ENCODE results near the gene CCNL2.
"Not testable (repeated sequence)": the region's sequence is repeated elsewhere in the genome, so short reads cannot be mapped to it uniquely, and the experiment has no call there.

CCNL2 gene

DNA sequence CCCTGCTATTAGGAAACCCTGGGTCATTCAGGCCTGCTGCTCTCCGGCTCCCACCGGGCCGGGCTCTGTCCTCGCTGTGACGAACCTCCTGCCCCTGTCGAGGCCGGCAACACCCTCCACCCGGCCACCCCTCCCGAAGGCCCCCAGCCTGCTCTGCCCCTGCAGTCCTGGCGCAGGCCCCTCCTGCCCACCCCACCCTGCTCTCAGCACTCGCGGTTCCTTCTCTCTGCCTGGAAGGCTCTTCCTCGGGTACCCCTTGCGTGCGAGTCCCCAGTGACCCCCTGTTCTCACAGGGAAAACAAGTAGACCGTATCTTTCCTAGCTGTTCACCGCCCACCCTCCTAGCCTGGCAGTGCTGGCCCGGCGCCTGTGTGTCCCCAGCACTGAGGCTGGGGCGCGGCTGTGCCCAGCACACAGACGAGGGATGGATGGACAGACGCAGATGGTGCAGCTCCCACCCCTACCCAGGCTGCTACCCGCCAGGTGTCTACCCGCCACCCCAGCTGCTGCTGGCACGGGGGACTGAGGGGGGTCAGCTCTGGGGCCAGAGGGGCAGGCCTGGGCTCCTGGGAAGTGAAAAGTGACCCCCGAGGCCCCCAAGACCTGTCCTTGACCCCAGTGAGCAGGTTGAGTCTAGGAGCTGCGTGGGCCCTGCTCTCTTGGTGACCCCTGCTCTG is 33.3 kb upstream of the CCNL2 start:
- no peak for DNase-seq

DNA sequence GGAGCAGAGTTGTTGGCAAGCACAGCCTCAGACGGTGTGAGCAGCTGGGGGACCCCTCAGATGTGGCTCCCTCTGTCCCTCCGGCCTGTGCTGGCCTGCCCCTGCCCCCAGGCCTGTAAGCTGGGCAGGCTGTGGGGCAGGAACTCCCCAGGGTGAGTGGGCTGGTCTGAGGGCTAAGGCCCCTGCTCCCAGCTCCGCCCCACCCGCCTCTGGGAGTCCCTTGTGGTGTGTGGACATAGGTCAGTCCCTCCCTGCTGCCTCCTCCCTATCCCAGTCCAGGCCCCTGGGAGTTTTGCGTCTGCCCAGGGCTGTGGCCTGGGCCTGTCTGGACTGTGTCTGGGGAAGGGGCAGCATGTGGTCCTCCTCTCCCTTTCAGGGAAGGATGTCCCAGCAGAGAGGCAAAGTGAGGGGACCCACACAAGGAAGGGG is 32.7 kb upstream of the CCNL2 start:
- DNase-seq, result no peak

DNA sequence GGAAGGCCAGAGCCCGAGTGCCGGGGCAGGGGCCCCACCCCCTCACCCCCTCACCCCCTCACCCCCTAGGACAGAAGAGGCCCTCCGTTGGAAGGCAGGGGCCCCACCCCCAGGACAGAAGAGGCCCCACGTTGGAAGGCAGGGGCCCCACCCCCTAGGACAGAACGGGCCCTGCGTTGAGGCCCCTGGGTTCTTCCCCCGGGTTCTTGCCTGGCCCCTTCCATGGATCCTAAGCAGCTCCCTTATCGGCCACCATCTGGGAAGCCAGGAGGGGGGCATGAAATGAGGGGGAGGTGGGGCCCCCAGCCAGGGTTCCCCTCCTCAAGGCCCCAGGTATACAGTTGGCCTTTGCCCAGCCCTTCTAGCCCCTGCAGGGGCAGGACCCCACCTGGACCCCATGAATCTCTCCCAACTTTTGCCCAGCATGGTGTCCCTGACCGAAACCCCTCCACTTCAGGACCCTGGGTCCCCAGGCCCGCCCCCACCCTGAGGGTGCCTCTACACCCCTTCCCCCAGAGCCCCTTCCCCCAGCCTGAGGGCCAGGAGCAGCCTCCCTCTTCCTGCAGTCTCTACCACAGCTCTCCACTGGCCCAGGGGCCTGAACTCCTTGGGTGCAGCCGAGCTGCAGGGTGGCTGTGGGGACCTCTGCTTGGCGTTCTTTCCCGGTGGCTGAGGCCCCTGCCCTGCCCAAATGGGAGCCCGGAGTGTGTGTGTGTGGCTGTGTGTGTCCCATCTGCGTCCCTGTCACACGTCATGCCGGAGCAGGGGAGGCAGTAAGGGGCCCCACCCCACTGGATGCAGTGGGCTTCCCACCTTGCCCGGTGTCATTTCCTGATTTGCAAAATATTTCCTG is 32.1 kb upstream of the CCNL2 start:
- no peak for DNase-seq

DNA sequence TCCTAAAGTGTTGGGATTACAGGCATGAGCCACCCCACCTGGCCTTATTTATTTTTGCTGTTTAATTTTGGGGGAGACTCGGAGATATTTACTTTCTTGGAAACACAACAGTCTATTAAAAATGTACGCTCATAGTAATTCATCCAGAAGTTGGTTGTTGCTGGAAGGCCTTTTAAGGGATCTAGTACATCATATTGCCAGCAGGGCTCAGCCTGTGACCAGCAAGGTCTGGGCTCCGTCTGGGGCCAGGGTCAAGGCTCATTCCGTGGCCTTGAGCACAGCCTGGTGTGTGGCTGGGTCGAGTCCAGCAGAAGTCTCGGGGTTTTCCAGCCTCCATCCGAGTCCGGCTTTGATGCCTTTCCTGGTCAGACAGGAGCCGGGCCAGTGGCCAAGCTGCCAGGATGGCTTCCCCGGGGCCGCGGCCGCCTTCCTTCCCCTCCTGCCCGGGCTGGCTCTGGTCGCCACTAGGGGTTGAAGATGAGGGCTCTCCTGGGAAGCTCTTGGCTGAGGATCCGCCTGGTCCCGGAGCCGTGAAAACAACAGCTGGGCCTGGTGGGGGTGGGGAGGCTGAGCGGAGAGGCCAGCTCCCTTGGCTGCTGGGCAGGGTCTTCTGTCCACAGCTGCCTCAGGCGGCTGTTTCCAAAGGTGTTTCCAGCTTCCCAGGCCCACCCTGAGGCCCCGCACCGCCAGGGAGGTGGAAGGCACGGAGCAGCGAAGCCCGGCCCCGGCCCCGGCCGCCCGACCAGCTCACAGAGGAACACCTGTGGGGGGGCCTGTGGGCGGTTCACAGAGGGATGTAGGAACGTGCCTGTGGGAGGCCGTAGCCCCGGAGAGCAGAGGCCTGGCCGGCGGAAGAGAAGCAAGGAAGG is 31.2 kb upstream of the CCNL2 start:
- DNase-seq, result no peak

DNA sequence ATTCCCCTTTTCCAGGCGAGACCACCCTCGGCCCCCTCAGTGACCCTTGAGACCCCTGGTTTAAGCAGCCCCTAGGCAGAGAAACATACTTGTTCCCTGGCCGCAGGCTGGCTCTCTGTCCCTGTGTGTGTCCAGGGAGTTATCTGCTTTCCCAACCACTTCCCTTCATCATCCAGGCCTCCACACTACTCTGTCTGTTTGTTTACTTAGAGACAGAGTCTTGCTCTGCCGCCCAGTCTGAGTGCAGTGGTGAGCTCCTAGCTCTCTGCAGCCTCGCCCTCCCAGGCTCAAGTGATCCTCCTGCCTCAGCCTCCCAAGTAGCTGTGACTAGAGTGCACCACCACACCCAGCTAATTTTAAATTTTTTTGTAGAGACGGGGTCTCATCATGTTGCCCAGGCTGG is 30.5 kb upstream of the CCNL2 start:
- DNase-seq, result no peak

DNA sequence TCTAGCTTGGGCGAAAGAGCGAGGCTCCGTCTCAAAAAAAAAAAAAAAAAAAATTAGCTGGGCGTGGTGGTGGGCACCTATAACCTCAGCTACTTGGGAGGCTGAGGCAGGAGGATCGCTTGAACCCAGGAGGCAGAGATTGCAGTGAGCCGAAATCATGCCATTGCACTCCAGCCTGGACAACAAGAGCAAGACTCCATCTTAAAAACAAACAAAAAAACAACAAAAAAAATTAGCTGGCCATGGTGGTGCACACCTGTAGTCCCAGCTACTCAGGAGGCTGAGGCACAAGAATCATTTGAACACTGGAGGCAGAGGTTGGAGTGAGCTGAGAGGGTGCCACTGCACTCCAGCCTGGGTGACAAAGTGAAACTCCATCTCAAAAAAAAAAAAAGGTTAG is 29.8 kb upstream of the CCNL2 start:
- not testable (repeated sequence) for DNase-seq

DNA sequence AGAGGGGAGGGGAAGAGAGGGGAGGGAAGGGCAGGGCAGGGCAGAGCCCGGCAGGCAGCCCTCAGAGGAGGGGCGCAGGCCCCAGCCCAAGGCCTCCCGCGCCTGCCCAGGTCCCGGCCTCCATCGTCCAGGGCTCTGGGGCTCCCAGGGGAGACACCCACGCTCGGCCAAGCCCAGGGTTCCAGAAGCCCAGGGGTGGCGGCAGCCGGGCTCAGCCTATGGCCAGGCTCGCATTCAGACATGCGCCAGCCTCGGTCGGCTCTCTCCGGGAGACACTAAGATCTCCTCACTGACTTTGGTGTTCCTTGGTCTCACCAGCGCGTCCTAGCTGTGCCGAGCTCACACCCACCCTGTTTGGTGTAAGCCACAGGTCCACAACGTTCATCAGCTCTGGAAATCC is 29.0 kb upstream of the CCNL2 start:
- no peak for DNase-seq

DNA sequence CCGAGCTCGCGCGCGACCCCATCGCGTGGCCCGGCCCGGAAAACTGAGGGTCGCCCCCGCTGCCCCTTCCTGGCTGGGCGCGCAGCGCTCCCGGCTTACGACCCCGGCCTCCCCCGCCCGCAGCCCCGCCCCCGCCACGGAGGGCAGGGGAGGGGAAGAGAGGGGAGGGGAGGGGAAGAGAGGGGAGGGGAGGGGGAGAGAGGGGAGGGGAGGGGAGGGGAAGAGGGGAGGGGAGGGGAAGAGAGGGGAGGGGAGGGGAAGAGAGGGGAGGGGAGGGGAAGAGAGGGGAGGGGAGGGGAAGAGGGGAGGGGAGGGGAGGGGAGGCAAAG is 28.6 kb upstream of the CCNL2 start:
- no peak for DNase-seq

DNA sequence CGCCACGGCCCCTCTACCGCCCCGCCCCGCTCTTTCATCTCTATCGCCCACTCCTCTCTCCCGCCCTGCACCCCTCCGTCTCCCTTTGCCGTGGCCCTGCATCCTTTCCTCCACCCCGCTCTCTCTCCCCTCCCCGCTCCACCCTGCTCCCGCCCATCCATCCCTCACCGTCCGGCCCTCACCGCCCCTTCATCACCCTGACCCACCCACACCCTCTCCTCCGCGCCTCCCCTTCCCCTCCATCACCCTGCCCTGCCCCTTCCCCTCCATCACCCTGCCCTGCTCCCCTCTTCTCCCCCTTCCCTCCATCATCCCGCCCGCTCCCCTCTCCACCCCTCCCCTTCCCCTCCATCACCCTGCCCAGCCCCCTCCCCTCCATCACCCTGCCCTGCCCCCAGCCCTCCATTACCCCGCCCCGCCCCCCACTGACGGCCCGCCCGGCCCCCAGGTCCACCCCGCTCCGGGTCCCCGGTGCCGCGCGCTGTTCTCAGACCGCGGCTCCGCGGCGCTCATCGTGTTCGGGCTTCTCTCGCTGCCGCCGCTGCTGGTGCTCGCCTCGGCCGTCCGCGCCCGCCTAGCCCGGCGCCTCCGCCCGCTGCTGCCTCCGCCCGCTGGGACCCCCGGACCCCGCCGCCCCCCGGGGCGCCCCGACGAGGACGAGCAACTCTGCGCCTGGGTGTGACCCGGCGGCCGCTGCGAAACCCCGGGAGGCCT is 28.1 kb upstream of the CCNL2 start:
- DNase-seq, result no peak

DNA sequence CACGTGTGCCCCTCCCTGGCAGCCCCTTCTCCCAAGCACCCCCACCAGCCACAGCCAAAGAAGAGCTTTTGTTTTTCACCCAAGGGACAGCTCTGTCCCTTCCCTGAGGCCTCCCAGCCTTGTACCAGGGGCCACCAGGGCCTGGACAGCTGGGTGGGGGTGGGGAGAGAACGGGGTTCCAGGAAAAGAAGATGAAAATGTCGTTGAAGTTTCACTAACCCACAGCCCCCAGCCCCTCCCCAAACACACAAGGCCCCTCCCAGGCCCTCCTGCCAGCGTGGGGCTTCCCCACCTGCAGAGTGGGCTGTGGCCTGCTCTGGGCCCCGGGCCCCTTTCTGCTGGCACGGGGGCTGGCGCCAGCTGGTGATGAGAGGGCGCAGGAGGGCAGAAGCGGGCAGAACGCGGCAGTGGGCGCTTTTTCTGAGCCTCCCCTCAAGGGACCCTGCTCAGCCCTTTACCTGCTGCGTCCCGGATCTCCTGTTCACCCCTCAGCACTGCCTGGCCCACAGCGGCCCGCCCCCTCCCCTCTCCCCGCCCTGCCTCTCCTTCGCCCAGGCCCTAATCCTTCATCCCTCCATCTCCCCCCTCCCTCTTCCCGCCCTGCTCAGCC is 27.5 kb upstream of the CCNL2 start:
- DNase-seq, result no peak

DNA sequence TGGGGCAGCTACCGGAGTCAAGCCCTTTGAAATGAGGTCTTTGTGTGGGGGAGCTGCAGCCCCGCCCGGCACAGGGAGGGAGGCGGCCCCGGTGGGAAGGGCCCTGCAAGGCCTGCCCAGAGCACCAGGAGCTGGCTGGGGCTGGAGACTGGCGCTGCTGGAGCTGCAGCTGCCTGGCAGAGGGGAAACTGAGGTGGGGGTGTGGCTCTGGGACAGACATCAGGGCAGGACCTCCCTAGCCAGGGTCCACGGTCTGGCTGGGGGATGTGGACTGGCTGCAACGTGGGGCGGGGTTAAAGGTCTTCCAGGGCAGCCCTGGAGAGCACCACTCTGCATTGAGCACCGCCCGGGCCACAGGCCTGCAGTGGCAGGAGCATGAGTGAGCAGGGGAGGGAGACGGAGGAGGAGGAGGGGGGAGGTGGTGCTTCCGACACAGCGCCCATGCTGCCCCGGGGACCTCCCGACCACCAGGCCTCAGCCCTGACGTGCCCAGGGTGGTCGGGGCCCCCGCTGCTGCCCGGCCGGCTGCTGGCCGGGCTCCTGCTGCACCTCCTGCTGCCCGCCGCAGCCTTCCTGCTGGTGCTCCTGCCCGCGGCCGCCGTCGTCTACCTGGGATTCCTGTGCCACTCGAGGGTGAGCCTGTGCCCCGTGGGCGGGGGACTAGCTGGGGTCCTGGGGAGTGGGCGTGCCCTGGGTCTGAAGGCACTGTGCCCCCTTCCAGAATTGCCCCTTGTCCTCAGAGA is 26.8 kb upstream of the CCNL2 start:
- no peak for DNase-seq

DNA sequence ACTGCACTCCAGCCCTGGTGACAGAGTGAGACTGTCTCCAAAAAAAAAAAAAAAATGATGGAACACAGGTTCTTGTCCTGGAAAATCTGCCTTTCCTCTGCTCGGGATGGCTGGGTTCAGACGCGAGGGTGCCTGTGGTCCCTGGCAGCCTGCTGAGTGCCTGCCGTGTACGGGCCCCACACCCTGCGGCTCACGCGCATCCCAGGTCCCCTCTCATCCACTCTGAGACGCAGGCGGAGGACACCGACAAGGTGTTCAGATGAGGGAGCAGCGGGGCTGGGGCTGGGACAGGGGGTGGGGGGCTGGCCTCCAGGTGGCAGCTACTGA is 26.3 kb upstream of the CCNL2 start:
- DNase-seq, result no peak

DNA sequence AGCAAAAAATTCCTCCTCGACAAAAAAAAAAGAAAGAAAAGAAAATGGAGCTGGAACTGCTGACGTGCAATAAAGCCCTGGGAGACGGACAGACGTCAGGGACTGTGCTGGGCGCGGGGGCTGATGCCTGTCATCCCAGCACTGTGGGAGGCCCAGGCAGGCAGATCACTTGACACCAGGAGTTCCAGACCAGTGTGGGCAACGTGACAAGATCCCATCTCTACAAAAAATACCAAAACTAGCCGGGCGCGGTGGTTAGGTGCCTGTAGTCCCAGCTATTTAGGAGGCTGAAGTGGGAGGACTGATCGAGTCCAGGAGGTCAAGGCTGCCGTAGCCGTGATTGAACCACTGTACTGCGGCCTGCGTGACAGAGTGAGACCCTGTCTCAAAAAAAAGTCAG is 25.6 kb upstream of the CCNL2 start:
- no peak for DNase-seq

DNA sequence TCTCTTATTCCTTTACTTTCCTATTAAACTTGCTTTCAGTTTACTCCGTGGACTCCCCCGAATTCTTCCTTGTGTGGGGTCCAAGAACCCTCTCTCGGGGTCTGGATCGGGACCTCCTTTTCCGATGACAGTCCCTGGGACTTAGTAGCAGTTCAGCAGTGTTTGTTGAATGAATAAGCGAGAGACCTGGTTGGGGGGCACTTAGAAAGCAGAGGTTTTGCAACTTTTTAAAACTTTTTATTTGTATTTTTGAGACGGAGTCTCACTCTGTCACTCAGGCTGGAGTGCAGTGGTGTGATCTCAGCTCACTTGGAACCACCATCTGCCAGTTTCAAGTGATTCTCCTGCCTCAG is 24.1 kb upstream of the CCNL2 start:
- DNase-seq, result no peak

DNA sequence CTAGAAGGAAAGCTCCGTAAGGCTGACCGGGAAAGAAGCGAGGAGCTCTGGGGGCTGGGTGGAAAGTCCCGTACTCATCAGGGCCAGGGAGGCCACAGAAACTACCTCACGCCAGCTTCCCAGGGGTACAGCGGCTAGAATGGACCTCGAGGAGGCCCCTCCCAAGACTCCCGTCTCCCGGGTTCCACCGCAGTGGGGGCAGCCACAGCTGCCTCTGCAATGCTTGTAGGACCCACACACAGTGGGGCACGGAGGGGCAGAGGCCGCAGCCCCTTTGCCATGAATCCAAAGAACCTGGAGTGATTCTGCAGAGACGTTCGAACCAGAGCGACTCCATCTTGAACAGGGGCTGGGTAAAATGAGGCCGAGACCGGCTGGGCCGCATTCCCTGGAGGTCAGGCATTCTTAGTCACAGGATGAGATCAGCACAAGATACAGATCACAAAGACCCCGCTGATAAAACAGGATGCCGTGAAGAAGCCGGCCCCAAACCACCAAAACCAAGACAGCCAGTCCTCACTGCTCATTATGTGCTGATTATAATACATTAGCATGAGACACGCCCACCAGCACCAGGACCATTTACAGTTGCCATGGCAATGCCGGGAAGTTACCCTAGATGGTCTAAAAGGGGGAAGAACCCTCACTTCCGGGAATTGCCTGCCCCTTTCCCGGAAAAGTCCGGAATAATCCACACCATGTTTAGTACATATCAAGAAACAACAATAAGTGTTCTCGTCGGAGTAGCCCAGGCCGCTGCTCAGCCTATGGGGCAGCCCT is 23.5 kb upstream of the CCNL2 start:
- no peak for DNase-seq

DNA sequence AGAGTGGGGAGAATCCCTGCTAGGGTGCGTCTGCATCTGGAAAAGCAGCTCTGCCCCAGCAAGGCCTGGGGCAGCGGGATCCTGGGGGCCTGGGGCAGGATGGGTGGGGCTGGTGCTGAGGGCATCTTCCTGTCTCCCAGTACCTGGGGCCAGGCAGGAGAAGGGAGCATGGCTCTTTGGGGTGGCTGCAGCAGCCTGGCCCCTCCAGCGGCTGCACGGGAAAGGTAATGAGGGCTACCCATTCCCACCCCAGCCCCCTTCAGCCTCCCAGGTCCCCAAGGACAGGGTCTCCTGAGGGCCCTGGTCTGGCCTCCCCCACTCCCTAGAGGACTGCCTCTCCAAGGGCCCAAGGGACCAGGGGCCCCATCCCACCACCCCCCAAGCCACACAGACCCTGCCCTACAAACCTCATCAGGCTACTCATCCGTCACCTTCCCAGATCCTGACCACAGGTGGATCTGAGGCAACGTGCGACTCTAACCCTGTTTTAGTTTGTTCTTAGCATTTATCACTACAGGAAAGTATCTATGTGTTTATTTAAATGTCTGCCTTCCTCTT is 22.9 kb upstream of the CCNL2 start:
- no peak for DNase-seq

DNA sequence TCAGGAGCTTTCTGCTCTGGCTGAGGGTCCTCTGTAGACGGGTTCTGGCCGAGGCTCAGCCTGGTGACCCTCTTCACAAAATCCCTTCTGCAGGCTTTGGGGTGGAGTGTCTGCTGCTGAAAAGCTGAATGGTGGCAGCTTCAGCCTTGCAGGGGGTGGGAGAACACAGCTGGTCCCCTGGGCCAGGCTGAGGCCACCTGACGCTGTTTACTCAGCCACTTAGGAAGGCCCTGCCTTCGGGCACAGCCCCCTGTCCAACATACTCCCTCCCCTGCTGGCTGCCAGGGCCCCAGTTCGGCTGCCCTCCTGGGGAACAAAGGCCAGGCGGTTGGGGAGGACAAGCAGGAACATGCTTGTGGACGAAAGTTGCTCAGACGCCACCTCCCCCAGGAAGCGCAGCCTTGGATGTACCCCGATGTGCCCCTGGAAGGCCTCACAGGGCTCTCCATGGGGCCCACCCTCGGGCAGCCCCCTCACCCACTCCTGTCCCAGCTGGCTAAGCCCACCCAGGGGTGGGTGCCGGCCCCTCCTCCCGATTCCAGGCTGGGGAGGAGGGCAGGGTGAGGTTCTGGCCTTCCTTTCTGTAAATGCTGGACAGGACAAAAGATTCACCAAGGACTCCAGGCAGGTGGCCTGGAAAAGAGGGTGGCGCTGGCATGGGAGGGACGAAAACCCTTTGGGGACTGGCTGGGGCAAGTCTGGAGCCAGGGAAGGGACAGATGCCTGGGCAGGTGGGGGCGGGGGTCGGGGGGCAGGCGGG is 22.2 kb upstream of the CCNL2 start, which contains the start of gene ANKRD65:
Gene ANKRD65, minus strand, starts transcription at position 130 of the 760 bp plus-strand sequence. CDS start 271 bp downstream, outside the sequence.
- DNase-seq, result peak; percentile 85

DNA sequence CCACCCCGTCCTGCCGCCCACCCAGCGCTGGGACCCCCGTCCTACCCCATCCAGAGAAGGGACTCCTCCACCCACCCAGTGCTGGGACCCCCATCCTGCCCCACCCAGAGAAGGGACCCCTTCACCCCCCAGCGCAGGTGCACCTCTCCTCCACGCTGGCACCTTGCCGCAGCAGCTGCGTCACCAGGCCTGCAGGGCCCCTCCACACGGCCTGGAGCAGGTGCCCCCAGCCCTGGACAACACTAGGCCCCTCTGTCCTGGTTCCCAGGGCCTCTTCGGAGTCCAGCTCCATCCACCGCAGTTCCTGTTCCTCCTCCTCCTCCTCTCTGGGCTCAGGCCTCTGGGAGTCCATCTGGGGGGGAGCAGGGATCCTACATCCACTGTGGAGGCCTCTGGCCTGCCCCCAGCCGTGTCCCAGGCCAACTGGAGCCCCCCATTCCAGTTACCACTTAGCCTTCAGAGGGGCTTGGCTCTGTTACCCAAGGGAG is 21.6 kb upstream of the CCNL2 start:
- no peak for DNase-seq

DNA sequence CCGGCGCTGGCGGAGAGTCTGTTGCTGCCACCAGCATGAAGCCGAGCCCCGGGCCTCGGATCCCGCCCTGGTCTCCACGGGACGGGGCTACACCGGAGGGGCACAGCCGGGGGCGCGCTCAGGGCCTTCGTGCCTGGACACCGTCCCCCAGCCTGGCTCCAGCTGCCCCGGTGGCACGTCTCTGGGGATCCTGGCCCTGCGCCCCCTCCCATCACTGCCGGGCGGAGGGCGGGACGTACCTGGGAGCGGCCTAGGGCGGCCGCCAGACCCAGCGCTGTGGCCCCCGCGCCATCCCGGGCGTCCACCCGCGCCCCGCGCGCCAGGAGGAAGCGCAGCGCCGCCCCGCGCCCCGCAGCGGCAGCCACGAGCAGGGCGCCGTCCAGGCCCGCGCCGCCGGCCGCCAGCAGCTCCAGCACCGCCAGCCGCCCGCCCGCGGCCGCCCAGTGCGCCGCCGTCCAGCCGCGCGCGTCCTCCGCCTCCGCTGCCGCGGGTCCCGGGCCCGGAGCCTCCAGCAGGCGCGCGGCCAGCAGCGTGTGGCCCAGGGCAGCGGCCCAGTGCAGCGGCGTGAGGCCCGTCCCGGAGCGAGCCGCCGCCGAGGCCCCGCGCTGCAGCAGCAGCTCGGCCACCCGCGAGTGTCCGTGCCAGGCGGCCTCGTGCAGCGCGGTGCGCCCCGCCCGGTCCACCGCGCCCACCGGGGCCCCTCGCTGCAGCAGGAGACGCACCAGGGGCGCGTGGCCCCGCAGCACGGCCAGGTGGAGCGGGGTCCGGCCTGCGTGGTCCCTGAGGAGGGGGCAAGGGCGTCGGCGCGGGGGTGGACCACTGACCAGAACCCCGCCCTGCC is 20.9 kb upstream of the CCNL2 start:
- no peak for DNase-seq
